SK-N-SH treated with all-trans-retinoic acid at 6 μM for 48 hours (cell line): ENCODE results near the gene LYST.

Experiments
- ATAC-seq: fragments of 200-7000 bp; cut with Tn5 transposase; 3 replicates; pipeline ENCODE4 v1.9.1; 2020; ENCODE audit warnings: mild to moderate bottlenecking, moderate library complexity
- ARNTL ChIP-seq: fragments of 450-650 bp; formaldehyde crosslinking; IDR thresholded peaks from 2 replicates; pipeline ENCODE4 v1.5.0; 2020; ENCODE audit warnings: low read depth, mild to moderate bottlenecking, moderate library complexity, borderline replicate concordance
- CSDC2 ChIP-seq: fragments of 250-450 bp; sonication (Bioruptor Pico); IDR thresholded peaks from 2 replicates; pipeline ENCODE4 v1.5.0; 2020; ENCODE audit warnings: mild to moderate bottlenecking, moderate library complexity
- ESRRG ChIP-seq: fragments of 250-450 bp; sonication (Bioruptor Pico); IDR thresholded peaks from 2 replicates; pipeline ENCODE4 v1.6.1; 2021; ENCODE audit warnings: mild to moderate bottlenecking
- GLIS3 ChIP-seq: fragments of 250-450 bp; sonication (Bioruptor Pico); IDR thresholded peaks from 2 replicates; pipeline ENCODE4 v1.5.0; 2020; ENCODE audit warnings: mild to moderate bottlenecking, moderate library complexity
- ISL1 ChIP-seq: fragments of 250-450 bp; sonication (Bioruptor Pico); IDR thresholded peaks from 2 replicates; pipeline ENCODE4 v2.1.2; 2022; ENCODE audit warnings: mild to moderate bottlenecking, moderate library complexity
- OSR1 ChIP-seq: fragments of 250-450 bp; sonication (Bioruptor Pico); IDR thresholded peaks from 2 replicates; pipeline ENCODE4 v1.8.0; 2022; ENCODE audit warnings: moderate library complexity, mild to moderate bottlenecking, inconsistent platforms
- PPARA ChIP-seq: fragments of 250-450 bp; sonication (Bioruptor Pico); IDR thresholded peaks from 2 replicates; pipeline ENCODE4 v1.5.0; 2020; ENCODE audit warnings: mild to moderate bottlenecking, borderline replicate concordance
- RARB ChIP-seq: fragments of 250-450 bp; sonication (Bioruptor Pico); IDR thresholded peaks from 2 replicates; pipeline ENCODE4 v1.8.0; 2021; ENCODE audit warnings: mild to moderate bottlenecking, moderate library complexity
- SNAI2 ChIP-seq: fragments of 250-450 bp; sonication (Bioruptor Pico); IDR thresholded peaks from 2 replicates; pipeline ENCODE4 v1.5.0; 2020; ENCODE audit warnings: mild to moderate bottlenecking, moderate library complexity
- TCF4 ChIP-seq: fragments of 250-450 bp; sonication (Bioruptor Pico); IDR thresholded peaks from 2 replicates; pipeline ENCODE4 v1.8.0; 2021; ENCODE audit warnings: mild to moderate bottlenecking, moderate library complexity, borderline replicate concordance
- ZFP3 ChIP-seq: fragments of 250-450 bp; sonication (Bioruptor Pico); IDR thresholded peaks from 2 replicates; pipeline ENCODE4 v1.5.0; 2020; ENCODE audit warnings: mild to moderate bottlenecking, moderate library complexity
- ZFP30 ChIP-seq: fragments of 450-650 bp; formaldehyde crosslinking; IDR thresholded peaks from 2 replicates; pipeline ENCODE4 v1.5.0; 2022; ENCODE audit warnings: mild to moderate bottlenecking, moderate library complexity
- ZNF565 ChIP-seq: fragments of 450-650 bp; formaldehyde crosslinking; conservative IDR thresholded peaks from 2 replicates; pipeline ENCODE4 v1.5.0; 2020; ENCODE audit warnings: low read depth, mild to moderate bottlenecking, moderate library complexity
- ZNF8 ChIP-seq: fragments of 450-650 bp; formaldehyde crosslinking; IDR thresholded peaks from 2 replicates; pipeline ENCODE4 v1.5.0; 2020; ENCODE audit warnings: mild to moderate bottlenecking, moderate library complexity
- TF ChIP-seq, protein P1 (sequence below): fragments of 250-450 bp; sonication (Bioruptor Pico); IDR thresholded peaks from 2 replicates; pipeline ENCODE4 v1.5.1; 2020; ENCODE audit warnings: low read depth, mild to moderate bottlenecking, moderate library complexity
- TF ChIP-seq, protein P2 (sequence below): fragments of 250-450 bp; sonication (Bioruptor Pico); IDR thresholded peaks from 2 replicates; pipeline ENCODE4 v1.8.0; 2021; ENCODE audit warnings: low read depth, mild to moderate bottlenecking, moderate library complexity, borderline replicate concordance
- TF ChIP-seq, protein P3 (sequence below): fragments of 250-450 bp; sonication (Bioruptor Pico); IDR thresholded peaks from 2 replicates; pipeline ENCODE4 v1.5.0; 2020; ENCODE audit warnings: mild to moderate bottlenecking, moderate library complexity
- TF ChIP-seq, protein P4 (sequence below): fragments of 250-450 bp; sonication (Bioruptor Pico); IDR thresholded peaks from 2 replicates; pipeline ENCODE4 v1.8.0; 2020; ENCODE audit warnings: mild to moderate bottlenecking, moderate library complexity, borderline replicate concordance
- TF ChIP-seq, protein P5 (sequence below): fragments of 250-450 bp; sonication (Bioruptor Pico); IDR thresholded peaks from 2 replicates; pipeline ENCODE4 v1.5.1; 2021; ENCODE audit warnings: mild to moderate bottlenecking, moderate library complexity

The LYST gene

GRCh38 chr1:235863699-235864093 is 3.0 kb downstream of the LYST start (continued):
- TF ChIP-seq, protein P1, sequence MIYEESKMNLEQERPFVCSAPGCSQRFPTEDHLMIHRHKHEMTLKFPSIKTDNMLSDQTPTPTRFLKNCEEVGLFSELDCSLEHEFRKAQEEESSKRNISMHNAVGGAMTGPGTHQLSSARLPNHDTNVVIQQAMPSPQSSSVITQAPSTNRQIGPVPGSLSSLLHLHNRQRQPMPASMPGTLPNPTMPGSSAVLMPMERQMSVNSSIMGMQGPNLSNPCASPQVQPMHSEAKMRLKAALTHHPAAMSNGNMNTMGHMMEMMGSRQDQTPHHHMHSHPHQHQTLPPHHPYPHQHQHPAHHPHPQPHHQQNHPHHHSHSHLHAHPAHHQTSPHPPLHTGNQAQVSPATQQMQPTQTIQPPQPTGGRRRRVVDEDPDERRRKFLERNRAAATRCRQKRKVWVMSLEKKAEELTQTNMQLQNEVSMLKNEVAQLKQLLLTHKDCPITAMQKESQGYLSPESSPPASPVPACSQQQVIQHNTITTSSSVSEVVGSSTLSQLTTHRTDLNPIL (CRISPR knock-in tag) = no peak
- TF ChIP-seq CSDC2 (CRISPR knock-in tag) (no peak), OSR1 (no peak)

GRCh38 chr1:235861857-235862256 is 4.8 kb downstream of the LYST start:
- TF ChIP-seq, protein P2, sequence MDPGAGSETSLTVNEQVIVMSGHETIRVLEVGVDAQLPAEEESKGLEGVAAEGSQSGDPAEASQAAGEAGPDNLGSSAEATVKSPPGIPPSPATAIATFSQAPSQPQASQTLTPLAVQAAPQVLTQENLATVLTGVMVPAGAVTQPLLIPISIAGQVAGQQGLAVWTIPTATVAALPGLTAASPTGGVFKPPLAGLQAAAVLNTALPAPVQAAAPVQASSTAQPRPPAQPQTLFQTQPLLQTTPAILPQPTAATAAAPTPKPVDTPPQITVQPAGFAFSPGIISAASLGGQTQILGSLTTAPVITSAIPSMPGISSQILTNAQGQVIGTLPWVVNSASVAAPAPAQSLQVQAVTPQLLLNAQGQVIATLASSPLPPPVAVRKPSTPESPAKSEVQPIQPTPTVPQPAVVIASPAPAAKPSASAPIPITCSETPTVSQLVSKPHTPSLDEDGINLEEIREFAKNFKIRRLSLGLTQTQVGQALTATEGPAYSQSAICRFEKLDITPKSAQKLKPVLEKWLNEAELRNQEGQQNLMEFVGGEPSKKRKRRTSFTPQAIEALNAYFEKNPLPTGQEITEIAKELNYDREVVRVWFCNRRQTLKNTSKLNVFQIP (CRISPR knock-in tag) = no peak
- peak; percentile 19; the same call in 1 of the 2 replicates for TF ChIP-seq ZFP3
- ATAC-seq = no peak

GRCh38 chr1:235860829-235861228 is 5.9 kb downstream of the LYST start:
- no peak for TF ChIP-seq ZFP30 (CRISPR knock-in tag)
- TF ChIP-seq SNAI2 (CRISPR knock-in tag) = no peak
- TF ChIP-seq GLIS3 = no peak
- no peak for TF ChIP-seq TCF4 (CRISPR knock-in tag)
- no peak for TF ChIP-seq ZNF565 (CRISPR knock-in tag)
- TF ChIP-seq CSDC2 (CRISPR knock-in tag) = no peak
- TF ChIP-seq, protein P3, sequence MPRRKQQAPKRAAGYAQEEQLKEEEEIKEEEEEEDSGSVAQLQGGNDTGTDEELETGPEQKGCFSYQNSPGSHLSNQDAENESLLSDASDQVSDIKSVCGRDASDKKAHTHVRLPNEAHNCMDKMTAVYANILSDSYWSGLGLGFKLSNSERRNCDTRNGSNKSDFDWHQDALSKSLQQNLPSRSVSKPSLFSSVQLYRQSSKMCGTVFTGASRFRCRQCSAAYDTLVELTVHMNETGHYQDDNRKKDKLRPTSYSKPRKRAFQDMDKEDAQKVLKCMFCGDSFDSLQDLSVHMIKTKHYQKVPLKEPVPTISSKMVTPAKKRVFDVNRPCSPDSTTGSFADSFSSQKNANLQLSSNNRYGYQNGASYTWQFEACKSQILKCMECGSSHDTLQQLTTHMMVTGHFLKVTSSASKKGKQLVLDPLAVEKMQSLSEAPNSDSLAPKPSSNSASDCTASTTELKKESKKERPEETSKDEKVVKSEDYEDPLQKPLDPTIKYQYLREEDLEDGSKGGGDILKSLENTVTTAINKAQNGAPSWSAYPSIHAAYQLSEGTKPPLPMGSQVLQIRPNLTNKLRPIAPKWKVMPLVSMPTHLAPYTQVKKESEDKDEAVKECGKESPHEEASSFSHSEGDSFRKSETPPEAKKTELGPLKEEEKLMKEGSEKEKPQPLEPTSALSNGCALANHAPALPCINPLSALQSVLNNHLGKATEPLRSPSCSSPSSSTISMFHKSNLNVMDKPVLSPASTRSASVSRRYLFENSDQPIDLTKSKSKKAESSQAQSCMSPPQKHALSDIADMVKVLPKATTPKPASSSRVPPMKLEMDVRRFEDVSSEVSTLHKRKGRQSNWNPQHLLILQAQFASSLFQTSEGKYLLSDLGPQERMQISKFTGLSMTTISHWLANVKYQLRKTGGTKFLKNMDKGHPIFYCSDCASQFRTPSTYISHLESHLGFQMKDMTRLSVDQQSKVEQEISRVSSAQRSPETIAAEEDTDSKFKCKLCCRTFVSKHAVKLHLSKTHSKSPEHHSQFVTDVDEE (CRISPR knock-in tag) = no peak
- TF ChIP-seq, protein P1 (CRISPR knock-in tag) = no peak
- TF ChIP-seq PPARA (CRISPR knock-in tag) = no peak
- no peak for TF ChIP-seq ESRRG (CRISPR knock-in tag)
- TF ChIP-seq, protein P4, sequence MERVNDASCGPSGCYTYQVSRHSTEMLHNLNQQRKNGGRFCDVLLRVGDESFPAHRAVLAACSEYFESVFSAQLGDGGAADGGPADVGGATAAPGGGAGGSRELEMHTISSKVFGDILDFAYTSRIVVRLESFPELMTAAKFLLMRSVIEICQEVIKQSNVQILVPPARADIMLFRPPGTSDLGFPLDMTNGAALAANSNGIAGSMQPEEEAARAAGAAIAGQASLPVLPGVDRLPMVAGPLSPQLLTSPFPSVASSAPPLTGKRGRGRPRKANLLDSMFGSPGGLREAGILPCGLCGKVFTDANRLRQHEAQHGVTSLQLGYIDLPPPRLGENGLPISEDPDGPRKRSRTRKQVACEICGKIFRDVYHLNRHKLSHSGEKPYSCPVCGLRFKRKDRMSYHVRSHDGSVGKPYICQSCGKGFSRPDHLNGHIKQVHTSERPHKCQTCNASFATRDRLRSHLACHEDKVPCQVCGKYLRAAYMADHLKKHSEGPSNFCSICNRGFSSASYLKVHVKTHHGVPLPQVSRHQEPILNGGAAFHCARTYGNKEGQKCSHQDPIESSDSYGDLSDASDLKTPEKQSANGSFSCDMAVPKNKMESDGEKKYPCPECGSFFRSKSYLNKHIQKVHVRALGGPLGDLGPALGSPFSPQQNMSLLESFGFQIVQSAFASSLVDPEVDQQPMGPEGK (CRISPR knock-in tag) = no peak
- TF ChIP-seq, protein P5, sequence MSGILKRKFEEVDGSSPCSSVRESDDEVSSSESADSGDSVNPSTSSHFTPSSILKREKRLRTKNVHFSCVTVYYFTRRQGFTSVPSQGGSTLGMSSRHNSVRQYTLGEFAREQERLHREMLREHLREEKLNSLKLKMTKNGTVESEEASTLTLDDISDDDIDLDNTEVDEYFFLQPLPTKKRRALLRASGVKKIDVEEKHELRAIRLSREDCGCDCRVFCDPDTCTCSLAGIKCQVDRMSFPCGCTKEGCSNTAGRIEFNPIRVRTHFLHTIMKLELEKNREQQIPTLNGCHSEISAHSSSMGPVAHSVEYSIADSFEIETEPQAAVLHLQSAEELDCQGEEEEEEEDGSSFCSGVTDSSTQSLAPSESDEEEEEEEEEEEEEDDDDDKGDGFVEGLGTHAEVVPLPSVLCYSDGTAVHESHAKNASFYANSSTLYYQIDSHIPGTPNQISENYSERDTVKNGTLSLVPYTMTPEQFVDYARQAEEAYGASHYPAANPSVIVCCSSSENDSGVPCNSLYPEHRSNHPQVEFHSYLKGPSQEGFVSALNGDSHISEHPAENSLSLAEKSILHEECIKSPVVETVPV (CRISPR knock-in tag) = no peak
- TF ChIP-seq ARNTL (CRISPR knock-in tag) = no peak
- no peak for TF ChIP-seq ZFP3
- TF ChIP-seq RARB = no peak
- TF ChIP-seq ZNF8 (CRISPR knock-in tag) = no peak
- TF ChIP-seq, protein P2 (CRISPR knock-in tag) = no peak
- TF ChIP-seq ISL1 (CRISPR knock-in tag) = no peak
- TF ChIP-seq, all 23 proteins: peak for 0
- ATAC-seq = no peak
